SU-DHL-6 (cell line): Measurements from ENCODE around the gene GRID1.

Experiments
- H2AFZ ChIP-seq: fragments of 200-600 bp; sonication (generic); 2 replicates; pipeline ENCODE4 v1.6.1; 2014; ENCODE audit warnings: low read depth, mild to moderate bottlenecking, moderate library complexity, mixed read lengths, antibody characterized with exemption, low read length; ENCODE audit not compliant: severe bottlenecking
- H3F3A ChIP-seq: fragments of 200-600 bp; shearing (Covaris generic); 2 replicates; pipeline ENCODE4 v1.6.0; 2016; ENCODE audit warnings: antibody characterized with exemption, mild to moderate bottlenecking; ENCODE audit not compliant: insufficient read depth
- H3K27ac ChIP-seq: fragments of 200-600 bp; sonication (generic); 2 replicates; pipeline ENCODE4 v1.5.1; 2016; ENCODE audit warnings: low read depth, mild to moderate bottlenecking, low read length, moderate library complexity, mixed read lengths
- H3K27me3 ChIP-seq: fragments of 200-600 bp; sonication (generic), shearing (Covaris generic); 2 replicates; pipeline ENCODE4 v1.6.0; 2014; ENCODE audit warnings: mild to moderate bottlenecking, low read length
- H3K36me3 ChIP-seq: fragments of 200-600 bp; sonication (generic); 2 replicates; pipeline ENCODE4 v1.6.1; 2014; ENCODE audit warnings: mild to moderate bottlenecking, low read length, mixed read lengths
- H3K4me2 ChIP-seq: fragments of 300-600, 200-600 bp; shearing (Covaris generic), sonication (generic); 2 replicates; pipeline ENCODE4 v1.6.0; 2014; ENCODE audit warnings: low read length, low read depth, mild to moderate bottlenecking; ENCODE audit not compliant: poor library complexity, severe bottlenecking
- H3K4me3 ChIP-seq: fragments of 200-600 bp; sonication (generic); 2 replicates; pipeline ENCODE4 v1.5.1; 2014; ENCODE audit warnings: antibody characterized with exemption, low read length, mild to moderate bottlenecking, mixed read lengths; ENCODE audit not compliant: insufficient read depth, poor library complexity, severe bottlenecking
- H3K79me2 ChIP-seq: fragments of 200-600 bp; sonication (generic); 2 replicates; pipeline ENCODE4 v1.6.1; 2014; ENCODE audit warnings: mild to moderate bottlenecking, low read length, moderate library complexity; ENCODE audit not compliant: insufficient read depth
- H3K9ac ChIP-seq: fragments of 200-600 bp; sonication (generic); 2 replicates; pipeline ENCODE4 v1.7.0; 2014; ENCODE audit warnings: mild to moderate bottlenecking, low read length
- H3K9me2 ChIP-seq: fragments of 200-600 bp; sonication (generic); replicated peaks from 2 replicates; pipeline ENCODE4 v1.6.1; 2014; ENCODE audit warnings: low read length; ENCODE audit not compliant: insufficient read depth
- H3K9me3 ChIP-seq: fragments of 200-600 bp; sonication (generic); 2 replicates; pipeline ENCODE4 v1.6.1; 2014; ENCODE audit warnings: low read length, mixed read lengths; ENCODE audit not compliant: insufficient read depth
- H4K20me1 ChIP-seq: fragments of 200-600 bp; sonication (generic); 2 replicates; pipeline ENCODE4 v1.6.1; 2014; ENCODE audit warnings: low read depth, mild to moderate bottlenecking, antibody characterized with exemption, low read length, moderate library complexity, mixed read lengths
- EZH2phosphoT487 ChIP-seq: fragments of 200-600 bp; sonication (generic), shearing (Covaris generic); conservative IDR thresholded peaks from 2 replicates; pipeline ENCODE4 v1.6.1; 2018; ENCODE audit warnings: mild to moderate bottlenecking, antibody characterized with exemption, low read length, moderate library complexity, mixed read lengths
- TF ChIP-seq, protein P1 (sequence below): fragments of 200-600 bp; sonication (generic); IDR thresholded peaks from one replicate; pipeline ENCODE4 v1.5.1; 2017; ENCODE audit warnings: antibody characterized with exemption, mild to moderate bottlenecking, low read length, moderate library complexity; ENCODE audit not compliant: insufficient read depth, poor library complexity, severe bottlenecking

GRID1 gene

DNA sequence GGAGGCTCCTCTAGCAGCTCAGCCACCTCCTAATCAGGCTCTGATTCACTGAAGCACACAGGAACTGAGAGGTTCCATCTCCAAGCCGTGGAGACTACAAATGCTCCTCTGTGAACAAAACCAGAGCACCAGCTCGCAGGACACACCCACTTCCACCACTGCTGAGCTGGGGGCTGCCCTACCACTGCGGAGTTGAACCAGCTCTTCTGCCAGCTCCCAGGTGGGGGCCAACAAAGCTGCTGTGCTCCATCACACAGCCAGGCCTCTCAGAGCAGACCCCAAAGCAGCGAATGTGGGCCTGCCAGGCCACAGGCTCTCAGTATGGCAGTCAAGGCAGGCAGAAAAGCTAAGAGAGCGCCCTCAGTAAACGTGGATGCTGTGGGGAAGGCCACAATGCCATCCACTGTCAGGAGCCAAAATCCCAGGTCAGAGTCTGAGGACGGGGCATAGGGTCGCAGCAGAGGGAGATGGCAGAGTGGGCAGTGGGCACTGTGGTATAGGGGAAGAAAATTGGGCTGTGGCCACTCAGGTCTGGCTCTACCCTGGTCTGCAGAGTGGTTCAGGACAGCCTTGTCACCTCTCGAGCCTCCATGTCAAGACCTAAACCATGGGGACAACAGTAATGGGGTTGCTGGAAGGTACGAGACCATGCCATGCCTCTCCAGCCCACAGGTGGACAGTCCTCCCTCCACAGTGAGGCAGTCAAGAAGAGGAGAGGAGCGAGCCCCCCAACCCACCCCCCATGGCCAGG lies 82.1 kb downstream of the GRID1 start:
- H4K20me1 ChIP-seq: no peaks in the 10 kb centered on the region
- H3K4me2 ChIP-seq: no peak overlapping the region
- no peaks in the 10 kb centered on the region for H3K9me3 ChIP-seq
- no peak overlapping the region for H3K4me3 ChIP-seq
- H3K36me3 ChIP-seq: no peaks in the 10 kb centered on the region
- no peak for TF ChIP-seq EZH2phosphoT487
- TF ChIP-seq, protein P1, sequence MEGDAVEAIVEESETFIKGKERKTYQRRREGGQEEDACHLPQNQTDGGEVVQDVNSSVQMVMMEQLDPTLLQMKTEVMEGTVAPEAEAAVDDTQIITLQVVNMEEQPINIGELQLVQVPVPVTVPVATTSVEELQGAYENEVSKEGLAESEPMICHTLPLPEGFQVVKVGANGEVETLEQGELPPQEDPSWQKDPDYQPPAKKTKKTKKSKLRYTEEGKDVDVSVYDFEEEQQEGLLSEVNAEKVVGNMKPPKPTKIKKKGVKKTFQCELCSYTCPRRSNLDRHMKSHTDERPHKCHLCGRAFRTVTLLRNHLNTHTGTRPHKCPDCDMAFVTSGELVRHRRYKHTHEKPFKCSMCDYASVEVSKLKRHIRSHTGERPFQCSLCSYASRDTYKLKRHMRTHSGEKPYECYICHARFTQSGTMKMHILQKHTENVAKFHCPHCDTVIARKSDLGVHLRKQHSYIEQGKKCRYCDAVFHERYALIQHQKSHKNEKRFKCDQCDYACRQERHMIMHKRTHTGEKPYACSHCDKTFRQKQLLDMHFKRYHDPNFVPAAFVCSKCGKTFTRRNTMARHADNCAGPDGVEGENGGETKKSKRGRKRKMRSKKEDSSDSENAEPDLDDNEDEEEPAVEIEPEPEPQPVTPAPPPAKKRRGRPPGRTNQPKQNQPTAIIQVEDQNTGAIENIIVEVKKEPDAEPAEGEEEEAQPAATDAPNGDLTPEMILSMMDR: no peak
- no peaks in the 10 kb centered on the region for H3K27me3 ChIP-seq
- H3K27ac ChIP-seq: no peak overlapping the region
- no peak overlapping the region for H3K9ac ChIP-seq
- no peaks in the 10 kb centered on the region for H3K79me2 ChIP-seq
- H3K9me2 ChIP-seq: no peaks in the 10 kb centered on the region
- H2AFZ ChIP-seq: no peak overlapping the region
- no peaks in the 10 kb centered on the region for H3F3A ChIP-seq

DNA sequence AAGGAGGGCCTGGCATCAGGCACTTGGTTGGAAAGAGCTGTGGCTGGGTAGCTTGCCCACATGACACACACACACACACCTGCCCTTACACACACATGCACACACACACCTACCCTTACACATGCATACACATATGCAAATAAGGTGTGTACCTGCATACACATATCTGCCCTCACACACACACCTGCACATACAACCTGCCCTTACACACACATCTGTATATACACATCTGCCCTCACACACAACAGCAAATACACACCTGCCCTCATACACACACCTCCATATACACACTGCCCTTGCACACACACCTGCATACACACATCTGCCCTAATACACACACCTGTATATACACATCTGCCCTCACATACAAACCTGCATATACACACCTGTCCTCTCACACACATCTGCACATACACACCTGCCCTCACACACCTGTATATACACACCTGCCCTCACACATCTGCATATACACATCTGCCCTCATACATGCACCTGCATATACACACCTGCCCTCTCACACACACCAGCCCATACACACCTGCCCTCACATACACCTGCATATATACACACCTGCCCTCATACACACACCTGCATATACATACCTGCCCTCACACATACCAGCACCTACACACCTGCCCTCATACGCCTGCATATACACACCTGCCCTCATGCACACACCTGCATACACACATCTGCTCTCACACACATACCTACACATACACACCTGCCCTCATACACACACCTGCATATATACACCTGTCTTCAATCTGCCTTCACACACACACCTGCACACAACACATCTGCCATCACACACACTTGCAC lies 82.9 kb downstream of the GRID1 start:
- Histone ChIP-seq H3K9me2 (no peaks in the 10 kb centered on the region), H3K9ac (no peak overlapping the region), H3K4me3 (no peak overlapping the region), H3K27ac (no peak overlapping the region), H2AFZ (no peak overlapping the region), H3K27me3 (no peaks in the 10 kb centered on the region), H4K20me1 (no peaks in the 10 kb centered on the region), H3K9me3 (no peaks in the 10 kb centered on the region), H3K79me2 (no peaks in the 10 kb centered on the region), H3K36me3 (no peaks in the 10 kb centered on the region), H3K4me2 (no peak overlapping the region), H3F3A (no peaks in the 10 kb centered on the region)
- TF ChIP-seq, protein P1: no peak
- TF ChIP-seq EZH2phosphoT487: no peak

DNA sequence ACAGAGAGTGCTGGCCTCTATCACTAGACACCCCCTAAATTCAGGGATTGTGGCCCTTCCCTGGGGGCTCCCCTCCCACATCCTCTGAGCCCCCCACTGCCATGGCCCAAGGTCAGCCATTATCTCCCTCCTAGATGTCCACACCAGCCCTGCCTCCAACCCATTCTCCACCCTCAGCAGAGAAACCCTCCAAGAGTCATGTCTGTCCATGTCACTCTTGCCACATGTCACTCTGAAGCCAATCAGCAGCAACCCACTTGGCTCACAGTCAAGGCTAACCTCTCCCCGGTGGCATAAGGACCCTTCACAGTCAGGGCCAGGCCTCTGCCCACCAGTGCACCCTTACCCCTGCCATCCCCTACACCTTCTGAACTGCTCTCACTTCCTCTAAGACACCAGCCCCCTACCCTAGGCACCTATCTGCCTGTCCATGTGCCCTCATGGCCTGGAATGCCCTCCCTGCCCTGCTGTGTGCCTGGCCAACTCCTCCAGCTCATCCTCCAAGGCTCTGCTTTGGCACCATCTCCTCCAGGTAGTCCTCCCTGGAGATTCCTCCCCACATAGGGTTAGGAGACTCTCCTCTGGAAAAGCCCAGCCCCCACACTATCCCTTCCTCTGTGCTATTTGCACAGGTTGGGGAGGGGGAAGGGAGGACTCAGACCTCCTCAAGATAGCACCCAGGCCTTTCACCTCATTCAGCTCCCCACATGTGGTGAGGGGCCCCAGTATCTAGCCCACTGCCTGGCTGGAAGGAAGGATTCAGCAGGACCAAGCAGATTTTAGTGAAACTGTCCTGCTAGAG lies 83.7 kb downstream of the GRID1 start:
- no peaks in the 10 kb centered on the region for H4K20me1 ChIP-seq
- no peaks in the 10 kb centered on the region for H3K36me3 ChIP-seq
- H2AFZ ChIP-seq: no peak overlapping the region
- no peaks in the 10 kb centered on the region for H3F3A ChIP-seq
- no peak overlapping the region for H3K4me2 ChIP-seq
- no peak overlapping the region for H3K4me3 ChIP-seq
- H3K9me3 ChIP-seq: no peaks in the 10 kb centered on the region
- H3K79me2 ChIP-seq: no peaks in the 10 kb centered on the region
- H3K27ac ChIP-seq: no peak overlapping the region
- H3K27me3 ChIP-seq: no peaks in the 10 kb centered on the region
- no peaks in the 10 kb centered on the region for H3K9me2 ChIP-seq
- TF ChIP-seq EZH2phosphoT487: no peak
- TF ChIP-seq, protein P1: no peak
- no peak overlapping the region for H3K9ac ChIP-seq
